Inflammatory macrophage treated with lipopolysaccharide for 4 hours (primary cell): Measurements from ENCODE around the gene HBG2.
"Not testable (repeated sequence)": the region's sequence is repeated elsewhere in the genome, so short reads cannot be mapped to it uniquely, and the experiment has no call there.

Experiments used
- DNase-seq: peaks from one replicate; pipeline ENCODE4 v3.0.0-alpha.2; 2020

HBG2 gene

GRCh38 chr11:5254646-5255413 lies at the start of gene HBG2:
TSS of gene HBG2 (minus strand) at chr11:5254781. CDS start at chr11:5254728, 53 bp downstream.
- DNase-seq = not testable (repeated sequence)

- DNase-seq = no peak
Measured at GRCh38 chr11:5304046-5304445, 49.5 kb upstream of the HBG2 start.

- DNase-seq = no peak
Measured at GRCh38 chr11:5303626-5304025, 49.0 kb upstream of the HBG2 start.

GRCh38 chr11:5301846-5302245 lies 47.3 kb upstream of the HBG2 start, which contains the start of gene OR51B4:
TSS of gene OR51B4 (minus strand) at chr11:5301946. CDS start at chr11:5301946, 0 bp downstream.
- no peak for DNase-seq

GRCh38 chr11:5300251-5300650 lies 45.7 kb upstream of the HBG2 start:
- no peak for DNase-seq

- DNase-seq = no peak
Measured at GRCh38 chr11:5298451-5298850, 43.9 kb upstream of the HBG2 start.

- no peak for DNase-seq
Measured at GRCh38 chr11:5297721-5298323, 43.2 kb upstream of the HBG2 start.

- DNase-seq = not testable (repeated sequence)
Measured at GRCh38 chr11:5294342-5294995, 39.9 kb upstream of the HBG2 start.

- no peak for DNase-seq
Measured at GRCh38 chr11:5293028-5293427, 38.4 kb upstream of the HBG2 start.

GRCh38 chr11:5291207-5291838 lies 36.7 kb upstream of the HBG2 start:
- DNase-seq = peak; percentile 7

- no peak for DNase-seq
Measured at GRCh38 chr11:5290106-5290505, 35.5 kb upstream of the HBG2 start.

GRCh38 chr11:5289696-5290095 lies 35.1 kb upstream of the HBG2 start:
- DNase-seq = no peak

- no peak for DNase-seq
Measured at GRCh38 chr11:5288906-5289550, 34.4 kb upstream of the HBG2 start.

GRCh38 chr11:5288108-5288905 lies 33.7 kb upstream of the HBG2 start:
- DNase-seq = no peak

GRCh38 chr11:5286901-5287300 lies 32.3 kb upstream of the HBG2 start:
- no peak for DNase-seq

- no peak for DNase-seq
Measured at GRCh38 chr11:5286351-5286750, 31.8 kb upstream of the HBG2 start.

GRCh38 chr11:5285703-5286340 lies 31.2 kb upstream of the HBG2 start:
- DNase-seq = no peak

- no peak for DNase-seq
Measured at GRCh38 chr11:5284637-5285036, 30.1 kb upstream of the HBG2 start.

- no peak for DNase-seq
Measured at GRCh38 chr11:5283882-5284281, 29.3 kb upstream of the HBG2 start.

- no peak for DNase-seq
Measured at GRCh38 chr11:5283086-5283485, 28.5 kb upstream of the HBG2 start.

GRCh38 chr11:5282628-5283027 lies 28.0 kb upstream of the HBG2 start:
- no peak for DNase-seq

- no peak for DNase-seq
Measured at GRCh38 chr11:5281596-5281995, 27.0 kb upstream of the HBG2 start.
